HG02642 (cell line): ENCODE results near the gene CA14.
A peak's percentile ranks its signal among the peaks of the same experiment; 100 is the strongest.
"Not testable (repeated sequence)": the region's sequence is repeated elsewhere in the genome, so short reads cannot be mapped to it uniquely, and the experiment has no call there.

ENCODE experiments used
- ATAC-seq: cut with Tn5 transposase; IDR thresholded peaks from one replicate; pipeline ENCODE4 v1.9.1; 2021; ENCODE audit warnings: mild to moderate bottlenecking; ENCODE audit not compliant: unreplicated experiment, poor library complexity

The CA14 gene

DNA sequence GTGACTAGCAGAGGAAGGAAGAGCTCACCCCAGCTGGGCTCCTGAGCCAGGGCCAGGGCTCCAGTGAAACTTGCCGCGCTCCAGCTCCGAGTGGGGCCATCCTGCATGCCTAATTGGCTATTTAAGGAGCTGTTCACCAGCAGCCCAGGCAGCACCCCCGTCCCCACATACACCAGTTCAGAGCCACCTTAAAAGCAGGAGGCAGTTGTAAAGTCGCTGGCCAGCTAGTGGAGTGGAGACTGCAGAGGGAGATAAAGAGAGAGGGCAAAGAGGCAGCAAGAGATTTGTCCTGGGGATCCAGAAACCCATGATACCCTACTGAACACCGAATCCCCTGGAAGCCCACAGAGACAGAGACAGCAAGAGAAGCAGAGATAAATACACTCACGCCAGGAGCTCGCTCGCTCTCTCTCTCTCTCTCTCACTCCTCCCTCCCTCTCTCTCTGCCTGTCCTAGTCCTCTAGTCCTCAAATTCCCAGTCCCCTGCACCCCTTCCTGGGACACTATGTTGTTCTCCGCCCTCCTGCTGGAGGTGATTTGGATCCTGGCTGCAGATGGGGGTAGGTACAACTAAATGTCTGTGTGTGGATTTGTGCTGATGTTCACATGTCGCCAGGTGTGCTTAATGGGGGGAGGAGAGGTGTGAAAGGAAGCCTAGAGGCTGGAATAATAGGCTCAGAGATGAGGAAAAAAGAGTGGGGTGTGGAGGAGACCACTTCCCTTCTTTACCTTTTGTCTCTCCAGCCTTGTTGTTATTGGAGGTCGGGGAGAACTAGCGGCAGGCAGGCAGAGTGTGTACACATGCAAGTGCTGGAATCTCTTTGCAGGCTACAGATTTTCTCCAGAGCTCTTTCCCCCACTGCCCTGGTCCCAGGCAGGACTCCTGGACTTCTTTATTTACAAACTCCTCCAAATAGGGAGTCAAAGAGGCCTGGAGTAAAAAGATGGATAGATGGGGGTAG, at the start of gene CA14:
Gene CA14 (plus strand): TSS at position 151 of the 962 bp plus-strand sequence. CDS start 355 bp downstream, at position 506.
- ATAC-seq = no peak

DNA sequence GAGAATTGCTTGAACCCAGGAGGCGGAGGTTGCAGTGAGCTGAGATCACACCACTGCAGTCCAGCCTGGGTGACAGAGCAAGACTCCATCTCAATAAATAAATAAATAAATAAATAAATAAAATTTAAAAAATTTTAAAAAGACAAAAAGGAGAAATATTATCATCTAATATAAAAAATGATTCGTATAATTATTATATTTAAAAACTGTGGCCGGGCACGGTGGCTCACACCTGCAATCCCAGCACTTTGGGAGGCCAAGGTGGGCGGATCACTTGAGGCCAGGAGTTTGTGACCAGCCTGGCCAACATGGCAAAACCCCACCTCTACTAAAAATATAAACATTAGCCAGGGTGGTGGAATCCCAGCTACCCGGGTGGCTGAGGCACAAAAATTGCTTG, 49.1 kb upstream of the CA14 start:
- ATAC-seq = not testable (repeated sequence)

DNA sequence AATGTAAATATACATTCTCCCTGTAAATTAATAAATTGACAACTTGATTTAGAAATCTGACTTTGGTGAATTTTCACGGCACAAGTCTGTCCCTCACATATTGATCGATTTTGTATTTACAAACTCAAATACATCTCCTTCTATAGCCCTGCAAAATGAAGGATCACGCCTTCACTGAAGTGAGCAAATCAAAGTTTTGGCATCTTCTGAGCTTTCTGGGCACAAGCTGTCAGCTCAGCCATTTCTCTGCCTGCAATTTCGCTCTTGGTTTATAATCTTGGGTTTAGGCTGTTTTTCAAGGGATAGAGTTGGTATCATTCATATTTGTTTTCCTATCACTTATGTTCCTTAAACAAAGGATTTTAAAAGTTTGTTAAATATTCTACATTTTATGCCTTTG, 47.5 kb upstream of the CA14 start:
- no peak for ATAC-seq

DNA sequence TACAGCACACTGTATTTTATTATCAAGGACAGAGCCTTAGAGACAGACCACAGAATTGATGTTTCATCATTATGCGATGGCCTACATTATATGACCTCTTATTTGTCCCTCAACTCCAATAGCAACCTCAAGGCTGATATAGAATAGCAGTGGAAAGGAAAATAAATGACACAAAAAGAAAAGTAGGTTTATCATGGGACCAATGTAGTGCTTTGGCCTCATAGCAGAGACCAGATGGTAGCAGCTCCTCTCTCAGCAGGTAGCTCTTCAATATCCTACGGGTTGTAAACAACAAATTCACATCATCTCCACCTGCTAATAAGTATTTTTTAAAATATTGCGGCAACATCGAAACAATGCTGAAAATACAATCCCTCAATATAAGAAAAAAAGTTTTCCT, 46.9 kb upstream of the CA14 start:
- ATAC-seq = no peak

- ATAC-seq = no peak
Measured at GRCh38 chr1:150212070-150212469, 45.5 kb upstream of the CA14 start.

- peak; percentile 98 for ATAC-seq
Measured at GRCh38 chr1:150213170-150214098, 44.1 kb upstream of the CA14 start.

GRCh38 chr1:150214099-150214756, 43.3 kb upstream of the CA14 start:
- ATAC-seq = not testable (repeated sequence)

DNA sequence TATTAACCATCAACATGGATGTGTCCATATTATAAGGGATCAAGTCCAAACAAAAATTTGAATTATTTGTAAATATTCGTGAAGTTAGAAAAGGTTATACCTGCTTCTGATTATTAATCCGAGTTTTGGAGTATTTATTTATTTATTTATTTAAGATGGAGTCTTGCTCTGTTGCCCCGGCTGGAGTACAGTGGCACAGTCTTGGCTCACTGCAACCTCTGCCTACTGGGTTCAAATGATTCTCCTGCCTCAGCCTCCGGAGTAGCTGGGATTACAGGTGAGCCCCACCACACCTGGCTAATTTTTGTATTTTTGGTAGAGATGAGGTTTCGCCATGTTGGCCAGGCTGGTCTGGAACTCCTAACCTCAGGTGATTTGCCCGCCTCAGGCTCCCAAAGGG, 41.7 kb upstream of the CA14 start:
- not testable (repeated sequence) for ATAC-seq

- ATAC-seq = no peak
Measured at GRCh38 chr1:150221552-150221951, 36.0 kb upstream of the CA14 start.

DNA sequence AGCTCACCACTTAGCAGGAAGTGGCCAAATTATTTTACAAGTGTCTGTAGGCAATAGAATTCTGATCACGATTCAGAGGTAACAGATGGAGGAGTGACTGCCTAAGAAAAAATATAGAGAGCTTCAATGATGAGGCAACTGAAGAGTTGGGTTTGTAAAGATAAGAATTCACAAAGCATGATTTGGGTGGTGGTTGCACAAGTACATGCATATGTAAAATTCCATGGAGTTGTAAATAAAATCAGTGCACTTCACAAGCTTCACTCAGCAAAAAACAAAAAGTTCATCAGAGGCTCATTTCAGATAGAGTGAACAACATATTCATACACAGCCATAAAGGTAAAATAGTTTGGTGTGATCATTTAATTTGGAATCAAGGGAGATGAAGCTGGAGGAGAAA, 32.6 kb upstream of the CA14 start:
- ATAC-seq = no peak

GRCh38 chr1:150225546-150225945, 32.0 kb upstream of the CA14 start:
- no peak for ATAC-seq

DNA sequence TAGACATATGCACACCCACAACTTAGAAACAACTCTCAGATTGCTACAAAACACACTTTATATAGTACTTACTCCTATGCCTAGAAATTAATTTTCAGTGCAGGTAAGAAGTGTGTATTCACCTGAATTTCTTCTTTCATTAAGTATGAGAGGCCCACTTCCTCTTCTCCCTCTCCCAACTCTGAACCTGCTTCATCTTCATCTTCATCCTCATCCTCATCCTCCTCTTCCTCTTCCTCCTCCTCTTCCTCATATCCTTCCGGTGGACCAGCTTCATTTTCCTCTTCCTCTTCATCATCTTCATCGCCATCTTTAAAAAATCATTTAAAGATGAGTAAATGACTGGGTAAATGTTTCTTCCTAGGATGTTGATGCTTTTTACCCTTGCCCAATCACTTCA, 31.1 kb upstream of the CA14 start:
- no peak for ATAC-seq

DNA sequence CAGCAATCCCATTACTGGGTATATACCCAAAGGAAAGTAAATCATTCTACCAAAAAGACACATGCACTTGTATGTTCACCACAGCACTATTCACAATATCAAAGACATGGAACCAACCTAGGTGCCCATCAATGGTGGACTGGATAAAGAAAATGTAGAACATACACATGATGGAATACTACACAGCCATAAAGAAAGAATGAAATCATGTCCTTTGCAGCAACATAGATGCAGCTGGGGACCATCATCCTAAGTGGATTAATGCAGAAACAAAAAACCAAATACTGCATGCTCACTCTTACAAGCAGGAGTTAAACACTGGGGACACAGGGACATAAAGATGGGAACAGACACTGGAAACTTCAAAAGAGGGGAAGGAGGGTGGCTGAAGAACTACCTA, 30.3 kb upstream of the CA14 start:
- no peak for ATAC-seq

DNA sequence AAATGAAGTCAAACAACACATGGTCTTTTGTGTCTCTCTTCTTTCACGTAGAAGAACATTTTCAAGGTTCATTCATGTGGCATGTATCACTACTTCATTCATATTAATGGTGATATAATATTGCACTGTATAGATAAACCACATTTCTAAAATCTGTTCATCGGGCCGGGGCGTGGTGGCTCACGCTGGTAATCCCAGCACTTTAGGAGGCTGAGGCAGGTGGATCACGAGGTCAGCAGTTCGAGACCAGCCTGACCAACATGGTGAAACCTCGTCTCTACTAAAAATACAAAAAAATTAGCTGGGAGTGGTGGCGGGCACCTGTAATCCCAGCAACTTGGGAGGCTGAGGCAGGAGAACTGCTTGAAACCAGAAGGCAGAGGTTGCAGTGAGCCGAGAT, 29.3 kb upstream of the CA14 start:
- ATAC-seq = not testable (repeated sequence)

- ATAC-seq = not testable (repeated sequence)
Measured at GRCh38 chr1:150232921-150233320, 24.7 kb upstream of the CA14 start.

- ATAC-seq = no peak
Measured at GRCh38 chr1:150233359-150234308, 23.9 kb upstream of the CA14 start.

DNA sequence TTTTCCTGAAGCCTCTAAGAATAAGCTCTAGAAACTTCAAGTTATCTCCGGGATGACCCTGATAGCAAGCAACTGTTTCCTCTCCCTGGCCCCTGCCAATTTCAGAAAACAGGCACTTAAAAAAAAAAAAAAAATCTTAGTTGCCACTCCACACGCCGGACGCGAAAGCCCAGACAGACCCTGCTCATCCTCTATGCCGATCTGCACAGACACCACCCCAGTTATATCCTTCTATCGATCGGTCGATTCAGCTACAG, 23.3 kb upstream of the CA14 start:
- no peak for ATAC-seq

DNA sequence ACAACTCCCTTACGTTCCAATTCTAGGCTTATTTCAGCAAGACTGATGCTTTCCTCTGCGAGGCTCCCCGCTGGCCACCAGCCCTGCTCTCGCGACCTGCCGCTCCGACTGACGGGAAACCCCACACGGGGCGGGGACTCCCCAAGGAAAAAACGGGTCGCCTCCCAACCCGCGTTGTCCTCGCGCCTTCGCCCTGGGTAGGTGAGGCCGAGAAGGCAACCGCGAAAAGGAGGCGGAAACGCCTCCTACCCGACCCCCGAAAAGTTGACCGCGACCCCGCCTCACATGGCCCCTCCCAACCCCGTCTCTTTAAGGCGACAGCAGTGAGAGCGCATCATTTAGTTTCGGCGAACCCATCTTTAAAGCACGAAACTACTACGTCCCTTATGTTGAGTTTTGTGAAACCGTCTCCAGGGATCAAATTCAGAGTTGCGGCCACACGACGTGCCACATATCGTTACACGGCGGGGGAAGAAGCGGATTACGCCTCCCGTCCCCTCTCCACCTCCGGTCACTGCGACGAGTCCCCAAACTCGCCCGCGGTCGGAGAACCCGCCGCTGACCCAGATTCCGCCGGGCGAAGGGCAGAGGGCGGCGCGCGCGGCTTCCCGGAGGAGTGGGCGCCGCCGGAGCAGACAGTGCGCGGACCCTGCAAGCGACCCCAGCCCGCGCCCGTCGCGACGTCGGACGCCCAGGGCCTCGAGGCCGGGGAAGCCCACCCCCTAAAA, 22.8 kb upstream of the CA14 start:
- peak; percentile 62 for ATAC-seq

GRCh38 chr1:150235294-150235851, 22.2 kb upstream of the CA14 start:
- ATAC-seq = peak; percentile 1
